Erythroblast (primary cell): ENCODE measurements around the gene PSORS1C2.

Experiments used
- GATA1 ChIP-seq: IDR thresholded peaks from 2 replicates; pipeline ENCODE4 v1.6.1; 2011; ENCODE audit warnings: low read depth, mild to moderate bottlenecking, control low read depth, low read length, moderate library complexity
- POLR2A ChIP-seq: IDR thresholded peaks from 2 replicates; pipeline ENCODE4 v1.6.1; 2011; ENCODE audit warnings: mild to moderate bottlenecking, low read length

DNA sequence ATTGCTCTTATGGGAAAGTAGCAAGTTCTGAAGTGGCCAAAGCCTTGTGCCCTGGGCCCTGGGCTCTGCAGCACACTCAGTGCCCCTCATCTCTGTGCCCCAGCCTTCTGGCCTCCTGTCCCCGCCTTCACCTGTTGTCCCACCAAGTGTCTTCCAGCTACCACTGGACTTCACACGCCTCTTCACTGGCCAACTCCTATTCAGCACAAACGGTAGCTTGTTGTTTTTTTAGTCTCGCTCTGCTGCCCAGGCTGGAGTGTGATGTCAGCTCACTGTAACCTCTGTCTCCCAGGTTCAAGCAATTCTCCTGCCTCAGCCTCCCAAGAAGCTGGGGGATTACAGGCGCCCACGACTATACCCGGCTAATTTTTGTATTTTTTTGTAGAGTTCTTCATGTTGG lies 13.9 kb upstream of the PSORS1C2 start:
- TF ChIP-seq POLR2A (no peak), GATA1 (no peak)
